Measurements from ENCODE around the gene ERGIC1. TPM values are rescaled to one million over a fixed set of nuclear protein-coding genes. Genes with fewer than 3 reads are reported as not detected.
"Not testable (repeated sequence)": the region's sequence is repeated elsewhere in the genome, so short reads cannot be mapped to it uniquely, and the experiment has no call there.

Gene ERGIC1
- total RNA-seq, 1 donor from 2014 or later = 105 TPM

DNA sequence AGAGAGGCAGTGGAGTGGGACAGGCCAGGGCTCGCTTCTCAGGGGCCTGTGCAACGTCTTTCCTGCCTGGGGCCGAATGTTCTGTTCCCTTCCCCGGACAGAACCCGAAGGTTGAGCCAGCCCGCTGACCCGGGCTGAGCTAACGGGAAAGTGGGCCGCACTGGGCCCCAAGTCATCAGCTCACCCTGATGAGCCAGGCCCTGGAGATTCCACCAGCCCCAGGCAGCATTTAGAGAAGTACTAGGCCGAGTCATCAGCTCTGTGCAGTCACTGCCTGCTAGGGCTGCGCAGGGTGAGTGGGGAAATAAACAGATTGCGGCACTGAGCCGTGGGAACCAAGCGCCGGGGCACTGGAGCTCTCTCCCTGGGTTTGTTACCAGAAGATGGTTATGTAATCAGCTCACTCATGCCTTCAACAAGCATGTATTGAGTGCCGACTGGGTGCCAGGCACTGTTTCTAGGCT is 33.9 kb upstream of the ERGIC1 start:
- no peak for DNase-seq (ENCODE audit: low read depth, low spot score)

DNA sequence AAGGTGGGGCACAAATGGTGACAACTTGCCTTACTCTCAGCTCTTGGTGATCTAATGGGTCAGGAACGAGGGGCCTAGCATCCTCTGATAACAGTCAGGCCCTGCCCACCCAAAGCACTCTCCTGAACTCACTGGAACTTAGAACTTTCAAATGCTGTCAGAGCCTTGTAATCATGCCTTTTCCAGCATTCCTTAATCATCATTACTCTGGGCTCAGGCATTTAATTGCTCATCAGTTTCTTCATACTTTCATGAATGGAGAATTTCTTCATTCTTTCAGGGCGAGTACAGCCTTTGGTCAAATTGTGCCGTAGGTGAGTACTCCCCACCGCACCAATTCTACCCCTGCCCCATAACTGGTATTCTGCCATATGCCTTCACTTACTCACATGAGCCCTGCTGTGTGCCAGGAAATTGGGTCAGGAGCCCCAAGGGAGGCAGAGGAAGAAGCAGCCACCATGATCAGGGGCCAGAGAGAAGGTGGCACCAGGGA is 32.8 kb upstream of the ERGIC1 start:
- DNase-seq (ENCODE audit: low read depth, low spot score) = no peak

DNA sequence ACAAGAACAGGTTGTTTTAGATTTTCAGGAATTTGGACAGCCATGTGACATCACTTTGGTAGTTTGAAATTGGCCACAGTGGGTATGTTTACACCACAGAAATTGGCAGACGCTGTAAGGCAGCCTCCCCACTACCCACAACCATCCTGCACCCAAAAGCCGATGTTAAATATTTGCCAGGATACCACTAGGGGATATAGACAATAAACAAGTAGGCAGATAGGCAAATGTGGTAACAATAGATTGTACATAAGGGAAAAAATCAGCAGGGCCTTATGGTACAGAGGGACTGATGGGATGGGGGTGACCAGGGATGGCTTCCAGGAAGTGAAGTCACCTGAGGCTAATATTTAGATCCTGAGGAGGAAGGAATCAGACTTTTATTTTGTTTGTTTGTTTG is 31.9 kb upstream of the ERGIC1 start:
- DNase-seq (ENCODE audit: low read depth, low spot score) = no peak

GRCh38 chr5:172802567-172803176 is 31.4 kb upstream of the ERGIC1 start:
- DNase-seq (ENCODE audit: low read depth, low spot score) = no peak

- DNase-seq (ENCODE audit: low read depth, low spot score) = no peak
Observed at GRCh38 chr5:172805018-172805683, 28.9 kb upstream of the ERGIC1 start.

DNA sequence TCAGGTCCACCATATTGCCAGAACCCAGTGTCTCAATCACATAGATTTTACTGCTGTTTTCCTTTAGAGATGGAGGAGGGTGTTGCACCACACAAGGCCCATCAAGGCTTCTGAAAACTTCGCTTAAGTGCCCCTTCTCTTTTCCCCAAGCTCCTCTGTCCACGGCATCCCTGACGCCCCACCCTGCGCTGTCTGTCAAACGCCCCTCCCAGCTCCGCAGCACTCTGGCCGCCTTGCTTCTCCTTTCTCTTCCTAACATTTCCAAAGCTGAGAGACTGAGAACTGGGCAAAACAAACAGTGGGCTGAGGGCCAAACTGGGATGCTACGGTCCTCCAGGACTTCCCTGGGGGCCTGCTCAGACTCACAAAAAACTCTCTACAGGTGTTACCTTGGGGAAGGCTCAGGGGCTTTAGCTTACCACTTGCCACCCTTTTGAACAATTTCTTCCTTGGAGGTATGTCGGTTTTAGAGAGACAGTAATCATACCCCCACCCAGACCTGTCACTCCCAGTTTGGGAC is 28.3 kb upstream of the ERGIC1 start:
- DNase-seq (ENCODE audit: low read depth, low spot score) = no peak

DNA sequence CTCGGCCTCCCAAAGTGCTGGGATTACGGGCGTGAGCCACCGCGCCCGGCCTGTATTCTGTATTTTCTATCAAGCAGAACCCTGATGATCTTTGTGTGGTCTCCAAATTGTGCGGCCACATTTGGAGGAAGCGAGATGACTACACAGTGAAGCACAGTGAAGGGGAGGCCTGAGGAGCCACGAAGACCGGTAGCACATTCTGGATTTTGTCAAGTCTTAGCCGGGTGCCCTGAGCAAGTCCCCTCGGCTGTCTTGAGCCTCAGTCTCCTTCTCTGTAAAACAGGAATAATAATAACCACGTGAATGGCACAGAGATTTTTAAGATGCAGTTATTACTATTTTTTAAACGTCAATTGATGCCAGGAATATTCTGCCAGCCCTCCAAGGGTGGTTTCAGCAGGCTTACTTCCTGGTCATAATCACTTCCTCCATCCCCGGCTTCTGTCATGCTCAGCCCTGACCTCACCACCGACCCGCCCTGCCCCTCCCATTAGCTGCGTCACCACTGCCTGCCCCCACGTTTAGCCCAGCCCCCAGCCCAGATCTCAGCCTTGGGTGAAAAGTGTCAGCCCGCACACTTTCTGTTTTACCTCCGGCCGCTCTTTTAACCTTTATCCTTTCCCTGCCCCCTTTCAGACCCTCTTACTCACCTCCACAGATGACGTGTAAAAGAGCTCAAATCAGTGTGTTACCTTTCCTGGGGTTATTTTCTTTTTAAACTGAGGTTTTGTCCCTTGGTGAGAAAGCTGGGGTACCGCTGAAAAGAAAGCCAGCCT is 27.0 kb upstream of the ERGIC1 start:
- DNase-seq (ENCODE audit: low read depth, low spot score) = peak; percentile 74

DNA sequence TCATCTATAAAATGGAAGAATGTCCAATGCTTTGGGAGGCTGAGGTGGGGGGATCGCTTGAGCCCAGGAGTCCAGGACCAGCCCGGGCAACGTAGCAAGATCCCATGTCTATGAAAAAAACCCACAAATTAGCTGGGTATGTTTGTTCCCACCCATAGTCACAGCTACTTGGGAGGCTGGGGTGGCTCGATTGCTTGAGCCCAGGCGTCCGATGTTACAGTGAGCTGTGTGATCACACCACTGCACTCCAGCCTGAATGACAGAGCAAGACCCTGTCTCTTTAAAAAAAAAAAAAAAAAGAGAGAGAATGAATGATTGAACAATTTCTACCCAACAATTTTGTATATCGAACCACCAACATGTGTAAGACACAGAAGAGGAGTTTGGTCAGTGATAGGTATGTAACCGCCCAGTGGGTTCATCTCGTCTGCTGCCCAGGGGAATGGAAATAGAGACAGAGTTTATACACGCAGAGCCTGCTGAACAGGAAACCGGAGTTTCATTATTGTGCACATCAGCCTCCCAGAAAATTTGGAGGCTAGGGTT is 26.2 kb upstream of the ERGIC1 start:
- DNase-seq (ENCODE audit: low read depth, low spot score) = no peak

GRCh38 chr5:172809774-172810173 is 24.3 kb upstream of the ERGIC1 start:
- DNase-seq (ENCODE audit: low read depth, low spot score) = no peak

GRCh38 chr5:172810996-172811395 is 23.1 kb upstream of the ERGIC1 start:
- not testable (repeated sequence) for DNase-seq (ENCODE audit: low read depth, low spot score)

GRCh38 chr5:172815631-172816030 is 18.4 kb upstream of the ERGIC1 start:
- no peak for DNase-seq (ENCODE audit: low read depth, low spot score)

DNA sequence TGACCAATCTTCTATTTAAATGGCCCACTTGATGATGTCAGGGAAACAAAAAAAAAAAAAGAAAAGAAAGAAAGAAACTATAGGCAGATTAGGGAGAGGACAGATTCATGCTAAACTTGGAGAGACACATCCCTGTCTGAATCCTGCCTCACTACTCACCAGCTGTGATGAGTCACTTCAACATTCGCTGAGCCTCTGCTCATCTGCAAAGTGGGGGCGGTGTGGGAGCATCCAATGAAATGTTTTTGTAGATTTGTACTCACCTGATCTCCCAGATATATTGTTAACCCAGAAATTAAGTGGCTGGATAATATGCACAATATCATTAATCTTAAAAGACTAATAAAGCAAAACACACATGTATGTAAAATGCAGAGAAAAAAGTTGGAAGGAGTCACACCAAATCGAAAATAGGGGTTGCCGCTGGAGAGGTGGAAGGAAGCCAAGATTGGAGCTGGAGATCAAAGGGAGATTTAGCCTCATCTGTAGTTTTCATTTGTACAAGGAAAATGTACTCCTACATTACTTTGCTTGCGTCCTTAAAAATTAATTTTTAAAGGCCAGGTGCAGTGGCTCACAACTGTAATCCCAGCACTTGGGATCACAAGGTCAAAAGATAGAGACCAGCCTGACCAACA is 17.0 kb upstream of the ERGIC1 start:
- DNase-seq (ENCODE audit: low read depth, low spot score) = no peak

DNA sequence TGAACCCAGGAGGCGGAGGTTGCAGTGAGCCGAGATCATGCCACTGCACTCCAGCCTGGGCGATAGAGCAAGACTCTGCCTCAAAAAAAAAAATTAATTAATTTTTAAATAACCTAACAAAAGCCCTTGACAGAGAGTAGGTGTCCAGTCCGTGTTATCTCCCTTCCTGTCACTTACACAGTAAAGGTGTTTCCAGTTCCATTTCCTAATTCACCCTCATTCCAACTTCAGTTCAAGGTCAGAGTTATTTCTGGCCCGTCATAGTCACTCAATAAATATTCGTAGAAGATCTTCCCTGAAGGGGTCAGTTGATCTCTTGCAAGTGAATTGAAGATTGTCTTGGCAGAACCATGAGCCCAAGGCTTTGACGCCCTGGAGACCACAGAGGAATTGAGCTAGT is 16.4 kb upstream of the ERGIC1 start:
- no peak for DNase-seq (ENCODE audit: low read depth, low spot score)

GRCh38 chr5:172818081-172818480 is 16.0 kb upstream of the ERGIC1 start:
- DNase-seq (ENCODE audit: low read depth, low spot score) = no peak

- DNase-seq (ENCODE audit: low read depth, low spot score) = no peak
Observed at GRCh38 chr5:172819569-172819968, 14.5 kb upstream of the ERGIC1 start.

GRCh38 chr5:172820046-172820767 is 13.8 kb upstream of the ERGIC1 start:
- no peak for DNase-seq (ENCODE audit: low read depth, low spot score)

DNA sequence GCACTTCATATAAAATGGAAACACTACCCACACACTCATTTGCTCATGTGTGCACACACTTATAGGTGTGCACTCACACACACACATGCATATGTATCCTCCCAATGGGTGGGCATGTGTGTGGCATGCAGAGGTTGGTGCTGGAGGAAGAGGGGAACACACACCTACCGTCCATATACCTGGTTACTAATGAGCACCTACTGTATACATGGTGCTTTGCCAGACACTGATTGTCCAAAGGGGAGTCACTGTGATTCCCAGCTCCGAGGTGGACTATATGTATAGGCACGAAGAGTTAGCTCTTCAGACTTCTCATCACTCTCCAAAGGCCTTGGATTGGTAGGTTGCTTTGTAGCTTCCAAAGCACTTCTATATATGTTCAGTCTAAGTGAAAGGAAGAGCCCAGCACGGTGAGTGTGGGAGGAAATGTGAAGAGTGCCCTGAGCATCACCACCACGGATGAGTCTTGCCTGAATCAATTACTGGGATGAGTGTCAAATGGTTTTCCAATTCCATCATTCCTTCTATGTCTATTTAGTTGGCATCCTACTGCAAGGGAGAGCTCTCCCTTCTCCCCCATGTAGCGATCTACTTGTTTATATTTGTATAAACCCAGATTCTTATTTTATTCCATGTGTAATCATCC is 12.6 kb upstream of the ERGIC1 start:
- DNase-seq (ENCODE audit: low read depth, low spot score) = no peak

- DNase-seq (ENCODE audit: low read depth, low spot score) = no peak
Observed at GRCh38 chr5:172823840-172824362, 10.2 kb upstream of the ERGIC1 start.

- DNase-seq (ENCODE audit: low read depth, low spot score) = no peak
Observed at GRCh38 chr5:172825610-172826204, 8.3 kb upstream of the ERGIC1 start.
